Esophagus squamous epithelium (tissue), 5 donors: ENCODE measurements around the gene SAA1. TPM values are rescaled to one million over a fixed set of nuclear protein-coding genes. Genes with fewer than 3 reads are reported as not detected.
A peak's percentile ranks its signal among the peaks of the same experiment; 100 is the strongest.

Source experiments
- DNase-seq: peaks from one replicate; lab custom pipeline; 2025; lab: John Stamatoyannopoulos, UW
- H3K27ac ChIP-seq, 4 donors: fragments of 200-600 bp; sonication (generic); one replicate each; pipeline ENCODE4 v1.5.1; 2016 to 2019; ENCODE audit warnings: mild to moderate bottlenecking in 1 of 4
- H3K27me3 ChIP-seq, 4 donors: fragments of 200-600 bp; sonication (generic); 1 replicate in 3 of 4; 2 replicates in 1 of 4; pipeline versions ENCODE4 v1.5.1 to v1.6.0; 2017 to 2021; ENCODE audit warnings: antibody characterized with exemption in 1 of 4
- H3K36me3 ChIP-seq, 3 donors: fragments of 200-600 bp; sonication (generic); one replicate each; pipeline ENCODE4 v1.5.1; 2016 to 2019
- H3K4me1 ChIP-seq, 3 donors: fragments of 200-600 bp; sonication (generic); one replicate each; pipeline ENCODE4 v1.5.1; 2017 to 2019
- H3K4me3 ChIP-seq, 4 donors: fragments of 200-600 bp; sonication (generic); 1 replicate in 3 of 4; 2 replicates in 1 of 4; pipeline ENCODE4 v1.5.1; 2016 to 2019; ENCODE audit warnings: mild to moderate bottlenecking in 2 of 4, moderate library complexity in 1 of 4
- H3K9me3 ChIP-seq, 3 donors: fragments of 200-600 bp; sonication (generic); one replicate each; pipeline ENCODE4 v1.5.1; 2016 to 2019
- CTCF ChIP-seq, 6 experiments: fragments of 450-650 bp in 4 of 6; fragments of 200-600 bp in 2 of 6; sonication (generic) in 2 of 6; IDR thresholded peaks; one replicate each; pipeline ENCODE4 v1.5.1; 2016 to 2019; ENCODE audit warnings: antibody characterized with exemption in 6 of 6, mild to moderate bottlenecking in 4 of 6, moderate library complexity in 4 of 6
- POLR2A ChIP-seq, 4 donors: fragments of 450-650 bp; IDR thresholded peaks; one replicate each; pipeline ENCODE4 v1.6.1; 2017; ENCODE audit warnings: antibody characterized with exemption in 4 of 4, mild to moderate bottlenecking in 4 of 4, moderate library complexity in 3 of 4
- WGBS, 2 donors: methylation state at CpG; one replicate each; pipeline ENCODE4 v1.1.5; 2018; 5-methylcytosine and 5-hydroxymethylcytosine counted together
- intact Hi-C: fragments of 100-400 bp; cut with DNase I; formaldehyde crosslinking; loops from one replicate; pipeline ENCODE4 v1.15.0; 2022
- total RNA-seq, 4 donors: library from RNA; depleted of rRNA; stranded (reverse); fragments of >200 nt; gene quantifications; one replicate each; pipeline ENCODE4 v1.1.0, GENCODE V29; 2016
- donor health status: DM: yes; HTN: yes; CAD: no.

SAA1 gene
- total RNA-seq, 4 donors from 2014 or later, result 2.3 to 207 (median 22.6) TPM

- 86 to 94% methylated on average over 5 of the region's 5 CpGs for WGBS, 2 donors
- H3K36me3 ChIP-seq, result peaks cover 0 to 100% (median 34%) of the 10 kb centered on the region in 3 donors
- DNase-seq, result no peak
These were observed 28.8 kb downstream of the SAA1 start for GRCh38 chr11:18294862-18295261.

GRCh38 chr11:18295316-18295715 is 29.3 kb downstream of the SAA1 start:
- intact Hi-C loops, result no loop called here
- Histone ChIP-seq H3K4me3 (no peak overlapping the region), H3K27me3 (no peaks in the 10 kb centered on the region), H3K9me3 (no peaks in the 10 kb centered on the region), H3K36me3 (peaks cover 0 to 100% (median 38%) of the 10 kb centered on the region in 3 donors), H3K27ac (no peak overlapping the region), H3K4me1 (no peaks in the 10 kb centered on the region)
- WGBS, 2 donors, result 88 to 90% methylated on average over 2 of the region's 2 CpGs
- no peak for DNase-seq
- no peak for TF ChIP-seq CTCF (IDR thresholded peaks at IDR 0.05)
- TF ChIP-seq POLR2A (IDR thresholded peaks at IDR 0.05), result no peak

More at GRCh38 chr11:18294862-18295261, 28.8 kb downstream of the SAA1 start:
- Histone ChIP-seq H3K27ac (no peak overlapping the region), H3K4me1 (no peaks in the 10 kb centered on the region), H3K27me3 (no peaks in the 10 kb centered on the region), H3K9me3 (no peaks in the 10 kb centered on the region), H3K4me3 (no peak overlapping the region)
- intact Hi-C loops, result no loop called here
- TF ChIP-seq POLR2A (IDR thresholded peaks at IDR 0.05), result no peak
- no peak for TF ChIP-seq CTCF (IDR thresholded peaks at IDR 0.05)

GRCh38 chr11:18299721-18300120 is 33.7 kb downstream of the SAA1 start:
- no peak overlapping the region for H3K4me3 ChIP-seq
- peaks cover 0 to 3% (median 0%) of the 10 kb centered on the region in 3 donors for H3K4me1 ChIP-seq
- peaks cover 0 to 100% (median 27%) of the 10 kb centered on the region in 3 donors for H3K36me3 ChIP-seq
- intact Hi-C loops, result no loop called here
- no peaks in the 10 kb centered on the region for H3K27me3 ChIP-seq
- no peak overlapping the region for H3K27ac ChIP-seq
- no peak for TF ChIP-seq POLR2A (IDR thresholded peaks at IDR 0.05)
- no peak for TF ChIP-seq CTCF (IDR thresholded peaks at IDR 0.05)
- DNase-seq, result no peak
- no peaks in the 10 kb centered on the region for H3K9me3 ChIP-seq

GRCh38 chr11:18304745-18305144 is 38.7 kb downstream of the SAA1 start:
- H3K27me3 ChIP-seq, result no peaks in the 10 kb centered on the region
- H3K9me3 ChIP-seq, result no peaks in the 10 kb centered on the region
- no peak for DNase-seq
- intact Hi-C loops, result no loop called here
- peak overlapping the region; percentile 13 to 66 (median 40) for H3K27ac ChIP-seq
- peaks cover 0 to 41% (median 10%) of the 10 kb centered on the region in 3 donors for H3K4me1 ChIP-seq
- TF ChIP-seq POLR2A (IDR thresholded peaks at IDR 0.05), result no peak
- TF ChIP-seq CTCF (IDR thresholded peaks at IDR 0.05), result no peak
- H3K36me3 ChIP-seq, result peaks cover 0 to 89% (median 9%) of the 10 kb centered on the region in 3 donors
- no peak overlapping the region for H3K4me3 ChIP-seq

- H3K36me3 ChIP-seq, result peaks cover 0 to 74% (median 3%) of the 10 kb centered on the region in 3 donors
- WGBS, 2 donors, result 40 to 51% methylated on average over 2 of the region's 2 CpGs
These were observed 41.5 kb downstream of the SAA1 start for GRCh38 chr11:18307461-18308139.

More at GRCh38 chr11:18307461-18308139, 41.5 kb downstream of the SAA1 start:
- TF ChIP-seq CTCF (IDR thresholded peaks at IDR 0.05), result no peak
- TF ChIP-seq POLR2A (IDR thresholded peaks at IDR 0.05), result no peak
- Histone ChIP-seq H3K4me1 (peaks cover 6 to 68% (median 28%) of the 10 kb centered on the region in 3 donors), H3K9me3 (no peaks in the 10 kb centered on the region), H3K27me3 (no peaks in the 10 kb centered on the region), H3K27ac (peak overlapping the region; percentile 28 to 74 (median 50)), H3K4me3 (no peak overlapping the region)
- intact Hi-C loops, result no loop called here
- DNase-seq, result no peak
